ENCODE data around the gene COL4A1.

COL4A1 gene

DNA sequence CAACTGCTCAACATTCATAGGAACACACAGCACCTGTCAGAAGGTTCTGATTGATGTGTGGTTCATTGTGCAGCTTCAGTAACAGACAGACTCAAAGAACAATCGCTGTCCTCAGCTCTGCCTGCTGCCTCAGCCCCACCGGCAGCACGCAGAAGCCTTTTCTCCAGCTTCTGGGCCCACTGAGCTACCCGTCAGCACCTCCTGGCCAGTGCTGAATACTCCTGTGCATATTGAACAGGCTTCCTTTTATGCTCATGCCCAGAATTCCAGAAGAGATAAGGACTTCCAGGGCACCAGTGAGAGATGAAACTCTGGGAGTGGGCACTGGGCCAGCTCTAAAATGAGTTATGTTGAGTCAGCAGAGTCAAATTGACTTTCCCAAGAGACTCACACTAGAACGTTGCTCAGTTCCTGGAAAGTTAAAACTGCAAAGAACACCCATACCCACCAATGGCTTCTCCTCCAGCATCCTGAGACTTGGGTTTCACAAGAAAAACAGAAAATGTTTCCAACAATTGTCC, 119.3 kb downstream of the COL4A1 start:
- Histone ChIP-seq H3K9me2 (replicated peaks; ENCODE audit: low read depth, low read length) (no peaks in the 10 kb centered on the region), H3K36me3 (ENCODE audit: insufficient read depth, low read length) (no peaks in the 10 kb centered on the region), H3K4me3 (ENCODE audit: low read length, poor library complexity, severe bottlenecking) (no peak overlapping the region), H3K9ac (ENCODE audit: low read depth, low read length, poor library complexity, severe bottlenecking) (no peak overlapping the region), H4K20me1 (ENCODE audit: insufficient read depth, low read length, poor library complexity, severe bottlenecking) (no peaks in the 10 kb centered on the region), H3K9me3 (ENCODE audit: insufficient read depth, low read depth, low read length) (no peaks in the 10 kb centered on the region), H3K79me2 (ENCODE audit: insufficient read depth, low read length) (no peaks in the 10 kb centered on the region), H3F3A (ENCODE audit: low read depth) (no peaks in the 10 kb centered on the region), H2AFZ (ENCODE audit: low read length) (no peak overlapping the region), H3K4me2 (ENCODE audit: low read depth, low read length, poor library complexity, severe bottlenecking) (no peak overlapping the region), H3K4me1 (ENCODE audit: insufficient read depth, low read length, poor library complexity, severe bottlenecking) (no peaks in the 10 kb centered on the region), H3K27me3 (ENCODE audit: insufficient read depth, low read length, poor library complexity, severe bottlenecking) (no peaks in the 10 kb centered on the region)
- TF ChIP-seq CTCF (conservative IDR thresholded peaks at IDR 0.05; ENCODE audit: low read length) (no peak), EZH2phosphoT487 (IDR thresholded peaks at IDR 0.05; ENCODE audit: borderline replicate concordance) (no peak)

GRCh38 chr13:110186231-110186855, 120.6 kb downstream of the COL4A1 start:
- Histone ChIP-seq H3K9ac (ENCODE audit: low read depth, low read length, poor library complexity, severe bottlenecking) (no peak overlapping the region), H3K79me2 (ENCODE audit: insufficient read depth, low read length) (no peaks in the 10 kb centered on the region), H3K27me3 (ENCODE audit: insufficient read depth, low read length, poor library complexity, severe bottlenecking) (no peaks in the 10 kb centered on the region), H3F3A (ENCODE audit: low read depth) (no peaks in the 10 kb centered on the region), H3K4me3 (ENCODE audit: low read length, poor library complexity, severe bottlenecking) (no peak overlapping the region), H4K20me1 (ENCODE audit: insufficient read depth, low read length, poor library complexity, severe bottlenecking) (no peaks in the 10 kb centered on the region), H2AFZ (ENCODE audit: low read length) (no peak overlapping the region), H3K36me3 (ENCODE audit: insufficient read depth, low read length) (no peaks in the 10 kb centered on the region), H3K4me1 (ENCODE audit: insufficient read depth, low read length, poor library complexity, severe bottlenecking) (no peaks in the 10 kb centered on the region), H3K9me3 (ENCODE audit: insufficient read depth, low read depth, low read length) (no peaks in the 10 kb centered on the region), H3K4me2 (ENCODE audit: low read depth, low read length, poor library complexity, severe bottlenecking) (no peak overlapping the region), H3K9me2 (replicated peaks; ENCODE audit: low read depth, low read length) (no peaks in the 10 kb centered on the region)
- no peak for TF ChIP-seq EZH2phosphoT487 (IDR thresholded peaks at IDR 0.05; ENCODE audit: borderline replicate concordance)
- no peak for TF ChIP-seq CTCF (conservative IDR thresholded peaks at IDR 0.05; ENCODE audit: low read length)

DNA sequence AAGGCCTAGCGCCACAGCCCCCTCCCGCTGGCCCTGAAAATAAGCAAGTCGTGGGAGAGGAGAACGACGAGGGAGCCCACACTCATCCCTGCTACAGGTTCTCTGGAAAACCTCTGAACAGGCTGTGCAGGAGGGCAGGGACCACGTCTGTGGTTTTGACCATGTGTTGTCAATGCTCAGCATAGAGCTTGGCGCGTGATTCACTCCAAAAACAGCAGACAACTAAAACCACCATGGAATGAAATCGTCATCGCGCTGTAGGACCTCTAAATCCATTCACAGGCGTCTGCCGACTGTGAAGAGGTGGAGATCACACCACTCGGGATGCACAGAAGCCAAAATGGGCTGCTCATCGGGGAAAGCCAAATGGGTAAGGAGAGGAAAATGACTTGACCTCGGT, 121.3 kb downstream of the COL4A1 start:
- Histone ChIP-seq H4K20me1 (ENCODE audit: insufficient read depth, low read length, poor library complexity, severe bottlenecking) (no peaks in the 10 kb centered on the region), H3K9ac (ENCODE audit: low read depth, low read length, poor library complexity, severe bottlenecking) (no peak overlapping the region), H3K4me2 (ENCODE audit: low read depth, low read length, poor library complexity, severe bottlenecking) (no peak overlapping the region), H2AFZ (ENCODE audit: low read length) (no peak overlapping the region), H3K27me3 (ENCODE audit: insufficient read depth, low read length, poor library complexity, severe bottlenecking) (no peaks in the 10 kb centered on the region), H3K4me1 (ENCODE audit: insufficient read depth, low read length, poor library complexity, severe bottlenecking) (no peaks in the 10 kb centered on the region), H3K9me2 (replicated peaks; ENCODE audit: low read depth, low read length) (no peaks in the 10 kb centered on the region), H3F3A (ENCODE audit: low read depth) (no peaks in the 10 kb centered on the region), H3K79me2 (ENCODE audit: insufficient read depth, low read length) (no peaks in the 10 kb centered on the region), H3K9me3 (ENCODE audit: insufficient read depth, low read depth, low read length) (no peaks in the 10 kb centered on the region), H3K4me3 (ENCODE audit: low read length, poor library complexity, severe bottlenecking) (no peak overlapping the region), H3K36me3 (ENCODE audit: insufficient read depth, low read length) (no peaks in the 10 kb centered on the region)
- TF ChIP-seq CTCF (conservative IDR thresholded peaks at IDR 0.05; ENCODE audit: low read length) (no peak), EZH2phosphoT487 (IDR thresholded peaks at IDR 0.05; ENCODE audit: borderline replicate concordance) (no peak)

Data from Loucy (cell line).